GM18505 (cell line): Measurements from ENCODE around the gene FHIP2A.
"Not testable (repeated sequence)": the region's sequence is repeated elsewhere in the genome, so short reads cannot be mapped to it uniquely, and the experiment has no call there.

ENCODE experiments used
- ATAC-seq: cut with Tn5 transposase; IDR thresholded peaks from one replicate; pipeline ENCODE4 v1.9.1; 2021; ENCODE audit not compliant: unreplicated experiment
- POLR2A ChIP-seq: IDR thresholded peaks from 4 replicates; pipeline ENCODE4 v1.6.1; 2011; ENCODE audit warnings: borderline replicate concordance; ENCODE audit not compliant: insufficient read depth, insufficient read length; ENCODE audit errors: extremely low read depth

FHIP2A gene, protein sequence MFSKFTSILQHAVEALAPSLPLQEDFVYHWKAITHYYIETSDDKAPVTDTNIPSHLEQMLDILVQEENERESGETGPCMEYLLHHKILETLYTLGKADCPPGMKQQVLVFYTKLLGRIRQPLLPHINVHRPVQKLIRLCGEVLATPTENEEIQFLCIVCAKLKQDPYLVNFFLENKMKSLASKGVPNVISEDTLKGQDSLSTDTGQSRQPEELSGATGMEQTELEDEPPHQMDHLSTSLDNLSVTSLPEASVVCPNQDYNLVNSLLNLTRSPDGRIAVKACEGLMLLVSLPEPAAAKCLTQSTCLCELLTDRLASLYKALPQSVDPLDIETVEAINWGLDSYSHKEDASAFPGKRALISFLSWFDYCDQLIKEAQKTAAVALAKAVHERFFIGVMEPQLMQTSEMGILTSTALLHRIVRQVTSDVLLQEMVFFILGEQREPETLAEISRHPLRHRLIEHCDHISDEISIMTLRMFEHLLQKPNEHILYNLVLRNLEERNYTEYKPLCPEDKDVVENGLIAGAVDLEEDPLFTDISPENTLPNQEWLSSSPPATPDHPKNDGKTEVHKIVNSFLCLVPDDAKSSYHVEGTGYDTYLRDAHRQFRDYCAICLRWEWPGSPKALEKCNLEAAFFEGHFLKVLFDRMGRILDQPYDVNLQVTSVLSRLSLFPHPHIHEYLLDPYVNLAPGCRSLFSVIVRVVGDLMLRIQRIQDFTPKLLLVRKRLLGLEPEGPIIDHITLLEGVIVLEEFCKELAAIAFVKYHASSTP

DNA sequence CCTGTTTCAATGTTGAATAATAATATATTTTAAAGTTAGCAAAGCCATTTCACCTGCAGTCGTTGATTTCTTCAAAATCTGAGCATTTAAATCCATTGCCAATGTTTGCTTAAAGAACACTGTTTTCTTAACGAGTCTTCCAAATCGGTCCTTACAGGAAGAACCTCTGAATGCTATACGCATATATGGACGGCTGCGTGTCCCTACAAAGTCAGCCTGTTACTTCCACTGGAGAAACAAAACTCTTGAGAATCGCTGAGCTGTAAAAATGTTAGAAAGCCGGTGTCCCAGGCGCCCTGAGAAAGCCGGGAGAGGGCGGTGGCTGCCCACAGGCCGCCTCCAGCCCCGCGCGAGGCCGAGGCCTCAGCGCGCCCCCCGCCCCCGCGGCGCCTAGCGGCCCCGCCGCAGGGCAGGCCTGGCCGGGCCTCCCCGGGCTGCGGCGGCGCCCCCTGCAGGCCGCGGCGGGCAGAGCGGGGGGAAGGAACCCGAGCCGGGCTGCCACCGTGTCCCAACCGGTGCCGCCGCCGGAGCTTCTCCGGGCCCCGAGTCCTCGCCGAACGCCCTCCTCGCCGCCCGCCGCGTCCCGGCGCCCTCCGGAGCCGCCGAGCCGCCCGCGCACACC, at the start of gene FHIP2A:
Gene FHIP2A (plus strand): TSS at position 488 of the 622 bp plus-strand sequence. CDS start 299 bp downstream, outside the sequence.
- ATAC-seq, result peak; percentile 74
- peak; percentile 60 for TF ChIP-seq POLR2A

DNA sequence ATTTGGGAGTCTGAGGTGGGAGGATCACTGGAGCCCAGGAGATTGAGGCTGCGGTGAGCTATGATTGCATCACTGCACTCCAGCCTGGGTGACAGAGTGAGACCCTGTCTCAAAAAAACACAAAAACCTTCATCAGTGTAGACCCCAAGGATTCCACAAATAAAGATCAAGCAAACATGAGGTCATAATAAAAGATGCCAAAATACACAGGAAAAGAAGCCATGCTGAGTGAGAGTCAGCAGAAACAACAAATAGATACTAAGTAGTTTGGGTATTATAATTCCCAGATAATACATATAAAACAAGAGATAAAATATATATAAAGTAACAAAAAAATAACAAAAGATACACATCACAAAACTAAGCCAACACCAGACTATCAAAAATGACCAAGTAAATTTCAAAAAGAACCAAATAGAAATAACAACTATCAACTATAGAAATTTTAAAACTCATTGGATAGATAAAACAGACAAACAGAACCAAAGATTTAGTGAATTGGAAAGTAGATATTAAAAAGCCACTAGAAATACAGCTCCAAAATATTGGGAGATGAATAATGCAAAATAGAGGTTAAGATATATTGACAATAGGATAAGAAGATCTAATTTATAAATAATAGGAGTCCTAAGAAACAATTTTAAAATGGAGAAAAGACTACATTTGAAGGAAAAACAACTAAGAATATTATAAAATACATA, 48.9 kb upstream of the FHIP2A start:
- no peak for TF ChIP-seq POLR2A
- ATAC-seq, result no peak

DNA sequence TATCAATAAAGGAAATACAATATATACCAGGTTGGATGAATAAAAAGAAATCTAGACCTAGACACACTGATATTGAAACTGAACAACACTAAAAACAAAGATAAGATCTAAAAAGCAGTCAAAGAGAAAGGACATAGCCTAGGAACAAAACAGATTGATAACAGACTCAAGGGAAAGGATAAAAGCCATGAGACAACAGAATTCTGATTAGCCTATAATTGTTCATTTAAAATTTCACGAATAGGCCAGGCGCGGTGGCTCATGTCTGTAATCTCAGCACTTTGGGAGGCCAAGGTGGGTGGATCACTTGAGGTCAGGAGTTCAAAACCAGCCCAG, 48.4 kb upstream of the FHIP2A start:
- no peak for TF ChIP-seq POLR2A
- ATAC-seq, result no peak

DNA sequence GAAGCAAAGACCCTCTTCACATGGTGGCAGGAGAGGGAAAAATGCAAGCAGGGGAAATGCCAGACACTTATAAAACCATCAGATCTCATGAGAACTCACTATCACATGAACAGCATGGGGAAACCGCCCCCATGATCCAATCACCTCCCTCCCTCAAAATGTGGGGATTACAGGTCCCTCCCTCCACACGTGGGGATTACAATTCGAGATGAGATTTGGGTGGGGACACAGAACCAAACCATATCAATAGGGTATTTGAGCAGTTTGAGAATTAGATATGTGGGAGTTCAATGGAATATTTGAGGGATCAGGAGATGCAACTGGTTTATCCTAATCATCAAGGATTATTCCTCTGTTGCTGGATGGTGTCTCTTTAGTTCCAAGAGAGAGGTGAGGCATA, 46.5 kb upstream of the FHIP2A start:
- not testable (repeated sequence) for ATAC-seq

DNA sequence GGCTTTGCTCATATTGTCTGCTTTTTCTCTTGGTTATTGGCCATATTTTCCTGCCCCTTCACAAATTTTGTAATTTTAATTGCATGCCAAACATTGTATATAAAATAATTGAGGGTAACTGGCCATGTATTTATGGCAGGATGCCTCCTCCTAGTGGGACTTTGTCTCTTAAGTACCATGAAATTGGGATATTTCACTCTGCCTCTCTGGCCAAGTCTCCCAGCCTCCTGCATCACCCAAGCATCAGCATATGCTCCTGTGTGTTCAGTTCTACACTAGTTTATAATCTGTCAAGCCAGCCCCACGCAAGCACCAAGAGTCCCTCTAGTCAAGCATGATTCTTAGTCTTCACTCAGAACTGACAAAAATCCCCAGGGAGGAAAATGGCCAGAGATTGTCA, 44.2 kb upstream of the FHIP2A start:
- TF ChIP-seq POLR2A, result no peak
- no peak for ATAC-seq

DNA sequence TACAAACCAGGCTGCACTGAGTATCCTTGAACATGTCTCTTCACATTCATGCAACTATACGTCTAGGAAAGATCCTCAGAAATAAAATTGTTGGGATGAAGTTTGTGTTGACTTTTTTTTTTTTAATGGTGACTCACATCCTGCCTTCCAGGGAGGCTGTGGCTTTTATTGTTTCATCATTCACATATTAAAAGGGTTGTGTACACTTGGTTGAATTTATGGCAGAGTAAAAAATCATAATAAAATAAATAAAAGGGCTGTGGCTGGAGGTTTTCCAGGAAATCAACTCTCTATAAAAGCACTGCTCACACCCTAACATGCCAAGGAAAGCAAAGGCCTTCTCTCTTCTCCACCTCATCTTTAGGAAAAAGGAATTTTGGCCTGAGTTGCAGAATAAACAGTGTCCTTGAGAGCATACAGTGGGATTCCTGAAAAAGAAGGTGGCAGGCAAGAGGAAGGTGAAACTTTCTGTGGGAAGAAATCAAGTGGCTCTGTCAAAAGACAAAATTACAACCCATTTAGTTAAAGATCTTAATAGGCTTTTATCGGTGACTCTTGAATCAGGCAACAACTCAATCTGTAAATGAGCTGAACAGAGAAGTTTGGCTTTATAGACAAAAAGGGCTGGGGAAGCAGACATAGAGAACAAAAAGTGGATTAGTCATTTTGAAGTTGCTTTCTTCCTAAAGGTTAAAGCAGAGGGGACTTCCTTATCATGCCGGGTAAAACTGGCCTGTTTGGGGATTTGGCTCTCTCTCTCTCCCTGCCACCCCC, 41.6 kb upstream of the FHIP2A start:
- ATAC-seq, result no peak

DNA sequence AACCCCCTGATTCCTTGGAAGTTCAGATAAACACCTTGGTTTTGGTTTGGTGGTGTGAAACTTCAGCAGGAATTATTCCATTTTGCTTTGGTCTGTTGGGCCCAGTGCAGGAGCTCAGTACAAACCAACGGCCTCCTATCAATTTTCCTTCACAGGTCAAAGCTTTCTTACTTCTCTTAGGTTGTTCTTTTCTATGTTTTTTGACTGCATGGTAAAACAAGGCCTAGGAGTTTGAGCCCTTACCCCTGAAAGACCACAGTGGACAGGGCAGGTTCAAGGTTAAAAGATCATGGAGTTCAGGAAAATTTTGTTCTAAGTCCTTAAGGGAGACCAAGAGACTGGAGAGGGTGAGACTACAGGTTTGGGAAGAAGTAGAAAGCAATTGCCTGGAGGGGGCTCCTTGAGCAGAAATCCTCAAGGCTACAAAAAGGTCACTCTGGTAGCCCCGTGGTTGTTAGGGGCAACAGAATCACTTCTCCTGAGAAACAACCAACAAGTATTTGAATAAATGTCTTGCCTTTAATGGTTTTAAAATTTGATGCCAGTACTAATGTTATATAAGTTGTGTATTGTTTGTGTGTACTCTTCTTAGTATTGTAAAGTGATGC, 40.9 kb upstream of the FHIP2A start:
- TF ChIP-seq POLR2A, result no peak
- ATAC-seq, result no peak

More for the DNA sequence above, 41.6 kb upstream of the FHIP2A start:
- no peak for TF ChIP-seq POLR2A

DNA sequence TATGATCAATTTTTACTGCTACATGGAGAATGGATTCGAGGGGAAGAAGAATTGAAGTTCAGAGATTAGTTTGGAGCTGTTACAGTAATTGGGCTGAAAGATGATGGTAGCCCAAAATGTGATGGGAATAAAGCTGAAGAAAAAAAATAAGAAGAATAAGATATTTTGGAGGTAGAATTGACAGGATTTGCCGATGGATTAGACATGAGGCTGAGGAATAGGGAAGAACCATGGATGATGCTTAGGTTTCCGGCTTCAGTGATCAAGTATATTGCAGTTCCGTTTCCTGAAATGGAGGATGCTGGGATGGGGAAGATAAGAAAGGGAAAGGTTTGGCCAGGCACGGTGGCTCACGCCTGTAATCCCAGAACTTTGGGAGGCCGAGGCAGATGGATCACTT, 38.9 kb upstream of the FHIP2A start:
- no peak for ATAC-seq
- no peak for TF ChIP-seq POLR2A

DNA sequence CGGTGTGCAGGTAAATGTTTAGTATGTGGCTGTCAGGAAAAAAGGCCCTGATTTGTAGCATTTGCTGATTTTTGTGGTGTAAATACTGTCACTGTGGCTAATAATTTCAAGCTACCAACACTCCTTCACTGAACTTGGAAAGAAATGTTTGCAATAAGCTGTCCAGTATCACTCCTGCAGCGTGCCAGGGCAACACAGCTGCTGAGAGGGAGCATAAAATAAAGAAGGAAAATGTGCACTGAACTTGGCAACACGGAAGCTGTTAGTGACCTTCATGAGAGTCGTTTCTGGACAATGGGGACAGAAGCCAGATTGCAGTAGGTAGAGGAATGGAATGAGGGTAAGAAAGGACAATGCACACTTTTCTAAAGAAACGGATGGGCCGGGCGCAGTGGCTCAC, 37.9 kb upstream of the FHIP2A start:
- ATAC-seq, result no peak
- no peak for TF ChIP-seq POLR2A

DNA sequence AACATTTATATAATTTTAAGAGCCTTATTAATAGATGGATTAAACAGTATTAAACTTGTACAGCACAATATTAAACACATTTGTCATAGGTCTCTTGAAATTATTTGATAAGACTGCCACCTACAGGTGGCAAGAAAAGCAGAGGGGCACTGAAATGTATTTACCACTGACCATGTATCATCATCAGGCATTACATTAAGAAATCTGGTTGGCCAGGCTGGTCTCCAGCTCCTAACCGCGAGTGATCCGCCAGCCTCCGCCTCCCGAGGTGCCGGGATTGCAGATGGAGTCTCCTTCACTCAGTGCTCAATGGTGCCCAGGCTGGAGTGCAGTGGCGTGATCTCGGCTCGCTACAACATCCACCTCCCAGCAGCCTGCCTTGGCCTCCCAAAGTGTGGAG, 35.1 kb upstream of the FHIP2A start:
- peak; percentile 52 for ATAC-seq

DNA sequence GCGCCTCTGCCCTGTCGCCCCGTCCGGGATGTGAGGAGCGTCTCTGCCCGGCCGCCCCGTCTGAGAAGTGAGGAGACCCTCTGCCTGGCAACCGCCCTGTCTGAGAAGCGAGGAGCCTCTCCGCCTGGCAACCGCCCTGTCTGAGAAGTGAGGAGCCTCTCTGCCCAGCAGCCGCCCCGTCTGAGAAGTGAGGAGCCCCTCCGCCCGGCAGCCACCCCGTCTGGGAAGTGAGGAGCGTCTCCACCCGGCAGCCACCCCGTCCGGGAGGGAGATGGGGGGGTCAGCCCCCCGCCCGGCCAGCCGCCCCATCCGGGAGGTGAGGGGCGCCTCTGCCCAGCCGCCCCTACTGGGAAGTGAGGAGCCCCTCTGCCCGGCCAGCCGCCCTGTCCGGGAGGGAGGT, 34.4 kb upstream of the FHIP2A start:
- ATAC-seq, result not testable (repeated sequence)

DNA sequence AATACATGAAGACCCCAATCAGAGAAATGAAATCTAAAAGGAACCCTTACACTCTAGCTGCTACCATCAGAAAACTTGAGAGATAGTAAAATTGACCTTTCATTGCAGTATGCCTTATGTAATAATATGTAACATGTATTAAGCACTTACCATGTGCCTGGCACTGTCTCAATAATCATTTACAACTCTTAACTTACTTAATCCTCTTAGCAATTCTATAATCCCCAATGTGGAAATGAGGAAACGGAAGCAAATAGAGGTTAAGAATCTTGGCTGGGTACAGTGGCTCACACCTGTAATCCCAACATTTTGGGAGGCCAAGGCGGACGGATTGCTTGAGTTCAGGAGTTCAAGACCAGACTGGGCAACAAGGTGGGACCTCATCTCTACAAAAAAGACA, 29.8 kb upstream of the FHIP2A start:
- ATAC-seq, result no peak
- no peak for TF ChIP-seq POLR2A

DNA sequence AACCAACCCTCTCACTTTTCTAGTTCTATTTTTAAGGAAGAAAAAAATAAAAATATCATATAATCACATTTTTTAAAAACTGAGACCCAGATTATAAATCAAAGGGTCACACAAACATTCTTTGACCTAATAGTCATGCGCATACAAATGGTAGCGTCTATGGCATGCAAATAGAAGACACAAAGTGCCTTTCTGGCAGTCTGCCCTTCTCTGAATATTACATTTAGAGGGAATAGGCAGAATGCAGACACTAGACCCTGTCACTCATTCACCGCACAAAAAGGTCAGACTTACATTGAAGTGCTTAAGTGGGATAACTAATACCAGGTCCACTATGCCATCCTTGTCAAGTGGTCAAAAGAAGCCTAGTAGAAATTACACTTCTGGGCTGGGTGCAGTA, 26.5 kb upstream of the FHIP2A start:
- no peak for TF ChIP-seq POLR2A
- no peak for ATAC-seq
